IPS-15b (cell line): ENCODE results near the gene ARG2.

Experiments
- H3K27me3 ChIP-seq: one replicate; pipeline ENCODE4 v1.6.1; 2013; ENCODE audit warnings: low read length; ENCODE audit not compliant: control insufficient read depth, insufficient read depth
- H3K36me3 ChIP-seq: one replicate; pipeline ENCODE4 v1.6.1; 2013; ENCODE audit warnings: low read length; ENCODE audit not compliant: control insufficient read depth, insufficient read depth
- H3K4me1 ChIP-seq: one replicate; pipeline ENCODE4 v1.6.1; 2013; ENCODE audit warnings: mild to moderate bottlenecking, low read length; ENCODE audit not compliant: control insufficient read depth, insufficient read depth
- H3K4me3 ChIP-seq: one replicate; pipeline ENCODE4 v1.5.1; 2013; ENCODE audit warnings: low read depth, low read length
- H3K9ac ChIP-seq: one replicate; pipeline ENCODE4 v1.6.1; 2013; ENCODE audit warnings: low read depth, mild to moderate bottlenecking, low read length
- H3K9me3 ChIP-seq: one replicate; pipeline ENCODE4 v1.6.1; 2013; ENCODE audit warnings: mild to moderate bottlenecking, low read length; ENCODE audit not compliant: control insufficient read depth, insufficient read depth

Gene ARG2

DNA sequence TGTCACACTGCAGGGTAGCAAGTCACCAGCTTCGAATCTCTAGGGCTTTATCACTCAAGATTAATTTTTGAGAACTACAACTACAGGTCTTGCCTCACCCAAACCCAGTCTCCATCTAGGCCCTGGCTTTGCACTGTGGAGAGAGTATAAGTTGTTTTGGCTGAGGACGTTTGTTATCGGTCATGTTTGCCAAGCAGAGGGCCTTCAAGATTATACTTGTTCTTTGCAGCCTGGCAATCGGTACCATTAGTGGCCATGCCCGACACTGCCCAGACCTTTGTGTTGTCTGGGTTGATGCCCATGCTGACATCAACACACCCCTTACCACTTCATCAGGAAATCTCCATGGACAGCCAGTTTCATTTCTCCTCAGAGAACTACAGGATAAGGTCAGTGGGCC, 25.7 kb downstream of the ARG2 start:
- Histone ChIP-seq H3K4me3 (no peak overlapping the region), H3K9ac (no peak overlapping the region), H3K9me3 (no peaks in the 10 kb centered on the region), H3K4me1 (peaks cover 4% of the 10 kb centered on the region), H3K36me3 (peaks cover 8% of the 10 kb centered on the region), H3K27me3 (no peaks in the 10 kb centered on the region)

DNA sequence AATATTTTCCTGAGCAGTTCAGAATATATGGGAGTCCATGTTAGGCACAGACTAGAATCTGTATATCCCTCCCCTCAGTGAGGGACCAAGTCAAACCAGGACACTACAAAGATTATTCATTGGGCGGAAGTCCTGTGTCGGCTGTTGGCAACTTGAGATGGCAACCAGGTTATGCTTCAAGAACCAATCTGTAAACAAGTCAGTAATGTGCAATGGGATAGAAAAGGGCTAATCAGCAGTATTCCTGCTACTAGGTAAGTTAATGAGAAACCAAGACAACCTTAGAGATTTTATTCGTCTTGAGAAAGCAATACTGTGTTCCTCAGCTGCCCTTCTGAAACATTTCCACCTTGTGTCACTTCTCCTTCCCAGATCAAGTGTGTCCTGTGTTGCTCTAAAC, 26.4 kb downstream of the ARG2 start:
- H3K27me3 ChIP-seq = no peaks in the 10 kb centered on the region
- H3K36me3 ChIP-seq = peaks cover 9% of the 10 kb centered on the region
- peaks cover 4% of the 10 kb centered on the region for H3K4me1 ChIP-seq
- H3K9me3 ChIP-seq = no peaks in the 10 kb centered on the region
- no peak overlapping the region for H3K4me3 ChIP-seq
- H3K9ac ChIP-seq = no peak overlapping the region

GRCh38 chr14:67650151-67650550, 30.4 kb downstream of the ARG2 start:
- H3K27me3 ChIP-seq = no peaks in the 10 kb centered on the region
- no peak overlapping the region for H3K4me3 ChIP-seq
- no peaks in the 10 kb centered on the region for H3K9me3 ChIP-seq
- H3K36me3 ChIP-seq = peaks cover 9% of the 10 kb centered on the region
- no peak overlapping the region for H3K9ac ChIP-seq
- no peaks in the 10 kb centered on the region for H3K4me1 ChIP-seq

DNA sequence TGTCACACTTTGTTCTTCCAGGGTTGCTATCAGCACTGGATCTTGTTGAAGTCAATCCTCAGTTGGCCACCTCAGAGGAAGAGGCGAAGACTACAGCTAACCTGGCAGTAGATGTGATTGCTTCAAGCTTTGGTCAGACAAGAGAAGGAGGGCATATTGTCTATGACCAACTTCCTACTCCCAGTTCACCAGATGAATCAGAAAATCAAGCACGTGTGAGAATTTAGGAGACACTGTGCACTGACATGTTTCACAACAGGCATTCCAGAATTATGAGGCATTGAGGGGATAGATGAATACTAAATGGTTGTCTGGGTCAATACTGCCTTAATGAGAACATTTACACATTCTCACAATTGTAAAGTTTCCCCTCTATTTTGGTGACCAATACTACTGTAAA, 31.0 kb downstream of the ARG2 start:
- Histone ChIP-seq H3K4me3 (no peak overlapping the region), H3K4me1 (no peaks in the 10 kb centered on the region), H3K9me3 (no peaks in the 10 kb centered on the region), H3K36me3 (peaks cover 9% of the 10 kb centered on the region), H3K9ac (no peak overlapping the region), H3K27me3 (no peaks in the 10 kb centered on the region)

DNA sequence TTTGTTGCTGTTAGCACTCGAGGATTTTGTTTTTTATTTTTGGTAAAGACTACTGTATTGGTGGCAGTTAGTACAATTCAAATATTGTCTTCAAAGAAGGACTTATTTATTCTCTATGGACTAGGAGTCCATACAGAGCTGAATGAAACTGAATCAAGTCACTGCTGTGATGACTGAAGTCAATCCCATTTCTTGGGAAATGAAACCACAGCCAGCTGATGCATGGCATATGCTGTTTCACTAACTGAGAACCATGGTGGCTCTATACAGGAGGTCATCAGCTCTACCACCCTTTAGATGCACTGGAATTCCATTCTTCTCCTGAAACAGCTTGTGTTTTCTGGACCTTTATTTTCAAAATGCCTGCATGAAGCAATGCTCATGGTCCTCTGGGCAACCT, 32.5 kb downstream of the ARG2 start:
- no peaks in the 10 kb centered on the region for H3K27me3 ChIP-seq
- no peaks in the 10 kb centered on the region for H3K9me3 ChIP-seq
- H3K4me3 ChIP-seq = no peak overlapping the region
- H3K4me1 ChIP-seq = no peaks in the 10 kb centered on the region
- H3K9ac ChIP-seq = no peak overlapping the region
- peaks cover 9% of the 10 kb centered on the region for H3K36me3 ChIP-seq

- Histone ChIP-seq H3K4me1 (no peaks in the 10 kb centered on the region), H3K9ac (no peak overlapping the region), H3K27me3 (no peaks in the 10 kb centered on the region), H3K9me3 (no peaks in the 10 kb centered on the region), H3K36me3 (peaks cover 9% of the 10 kb centered on the region), H3K4me3 (no peak overlapping the region)
Observed at GRCh38 chr14:67653651-67654280, 34.0 kb downstream of the ARG2 start.

DNA sequence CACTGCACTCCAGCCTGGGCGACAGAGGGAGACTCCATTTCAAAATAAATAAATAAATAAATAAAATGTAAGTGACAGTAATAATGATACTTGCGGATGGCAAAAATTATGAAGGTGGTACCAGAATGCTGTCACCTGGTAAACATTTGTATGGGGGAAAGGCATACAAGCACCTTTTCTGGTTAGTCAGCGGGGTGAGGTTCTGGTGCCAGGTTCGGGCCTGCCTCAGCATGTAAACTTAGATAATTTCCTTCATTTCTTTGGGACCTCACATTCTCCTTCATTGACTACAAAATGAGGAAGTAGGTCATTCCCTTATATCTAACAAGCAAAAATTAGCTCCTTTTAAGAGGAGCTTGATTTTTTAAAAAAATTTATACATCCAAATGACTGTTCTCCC, 43.9 kb downstream of the ARG2 start:
- no peaks in the 10 kb centered on the region for H3K27me3 ChIP-seq
- no peaks in the 10 kb centered on the region for H3K36me3 ChIP-seq
- no peaks in the 10 kb centered on the region for H3K9me3 ChIP-seq
- H3K4me1 ChIP-seq = no peaks in the 10 kb centered on the region
- no peak overlapping the region for H3K9ac ChIP-seq
- no peak overlapping the region for H3K4me3 ChIP-seq

DNA sequence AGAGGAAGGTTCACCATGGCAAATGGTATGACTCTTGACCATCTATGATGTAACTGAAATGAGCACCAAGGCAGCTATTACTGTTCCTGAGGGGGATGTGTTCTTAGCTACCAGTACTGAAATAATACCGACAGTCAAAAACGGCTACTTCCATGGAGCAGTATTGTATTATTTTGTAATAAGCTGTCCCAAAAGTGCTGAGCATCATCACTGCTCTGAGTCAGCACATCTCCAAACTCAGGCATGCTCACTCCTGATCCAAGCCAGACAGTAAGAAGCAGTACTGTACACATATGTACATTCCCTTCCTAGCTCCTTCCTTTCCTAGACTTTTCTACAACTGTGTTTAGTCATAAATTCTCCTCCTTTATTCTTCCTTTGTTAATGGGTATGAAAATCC, 46.1 kb downstream of the ARG2 start:
- Histone ChIP-seq H3K9me3 (no peaks in the 10 kb centered on the region), H3K9ac (no peak overlapping the region), H3K4me1 (no peaks in the 10 kb centered on the region), H3K27me3 (no peaks in the 10 kb centered on the region), H3K36me3 (no peaks in the 10 kb centered on the region), H3K4me3 (no peak overlapping the region)

DNA sequence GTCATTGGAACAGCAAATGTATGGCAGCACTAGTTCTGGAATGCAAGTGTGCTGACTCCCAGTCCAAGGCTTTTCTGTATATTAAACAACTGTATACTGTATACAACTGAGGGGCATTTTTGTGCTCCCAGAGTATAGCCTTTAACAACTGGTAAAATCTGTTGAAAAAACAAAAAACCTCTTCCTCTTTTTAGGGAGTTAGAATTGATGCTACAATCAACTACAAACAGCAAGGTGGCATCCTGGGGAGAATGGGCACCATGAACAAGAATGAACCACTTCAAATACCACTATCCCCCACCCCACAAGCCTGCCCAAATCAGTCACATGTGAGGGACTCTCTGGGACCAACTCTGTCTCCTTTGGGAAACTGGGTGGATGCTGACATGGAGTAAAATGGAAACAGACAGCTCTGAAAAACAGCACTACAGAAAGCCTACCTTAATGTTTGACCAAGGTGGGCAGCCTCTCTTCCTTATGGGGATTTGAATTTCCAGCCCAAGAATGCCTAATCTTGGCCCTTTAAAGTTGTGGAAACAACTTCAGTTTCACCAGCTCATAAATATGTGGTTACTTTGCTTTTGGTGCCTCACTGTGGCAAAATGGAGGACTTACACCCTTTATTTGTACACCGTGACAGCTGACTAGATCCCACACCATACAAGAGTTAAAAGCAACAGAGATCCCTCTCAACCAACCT, 47.2 kb downstream of the ARG2 start:
- H3K36me3 ChIP-seq = no peaks in the 10 kb centered on the region
- H3K4me1 ChIP-seq = no peaks in the 10 kb centered on the region
- no peak overlapping the region for H3K4me3 ChIP-seq
- no peak overlapping the region for H3K9ac ChIP-seq
- no peaks in the 10 kb centered on the region for H3K27me3 ChIP-seq
- H3K9me3 ChIP-seq = no peaks in the 10 kb centered on the region

GRCh38 chr14:67668559-67668958, 48.8 kb downstream of the ARG2 start:
- Histone ChIP-seq H3K36me3 (no peaks in the 10 kb centered on the region), H3K9ac (no peak overlapping the region), H3K4me1 (no peaks in the 10 kb centered on the region), H3K4me3 (no peak overlapping the region), H3K9me3 (no peaks in the 10 kb centered on the region), H3K27me3 (no peaks in the 10 kb centered on the region)

GRCh38 chr14:67673451-67673850, 53.7 kb downstream of the ARG2 start:
- H3K4me3 ChIP-seq = peak overlapping the region; percentile 63
- H3K4me1 ChIP-seq = no peaks in the 10 kb centered on the region
- peaks cover 3% of the 10 kb centered on the region for H3K36me3 ChIP-seq
- H3K9me3 ChIP-seq = no peaks in the 10 kb centered on the region
- H3K9ac ChIP-seq = no peak overlapping the region
- no peaks in the 10 kb centered on the region for H3K27me3 ChIP-seq

GRCh38 chr14:67674139-67674479, 54.4 kb downstream of the ARG2 start:
- no peaks in the 10 kb centered on the region for H3K9me3 ChIP-seq
- H3K9ac ChIP-seq = peak overlapping the region; percentile 94
- no peaks in the 10 kb centered on the region for H3K4me1 ChIP-seq
- no peaks in the 10 kb centered on the region for H3K27me3 ChIP-seq
- H3K4me3 ChIP-seq = peak overlapping the region; percentile 63
- peaks cover 8% of the 10 kb centered on the region for H3K36me3 ChIP-seq
